SU-DHL-6 (cell line): ENCODE results near the gene POLE3.

ENCODE experiments used
- H2AFZ ChIP-seq: fragments of 200-600 bp; sonication (generic); 2 replicates; pipeline ENCODE4 v1.6.1; 2014; ENCODE audit warnings: low read depth, mild to moderate bottlenecking, moderate library complexity, mixed read lengths, antibody characterized with exemption, low read length; ENCODE audit not compliant: severe bottlenecking
- H3F3A ChIP-seq: fragments of 200-600 bp; shearing (Covaris generic); 2 replicates; pipeline ENCODE4 v1.6.0; 2016; ENCODE audit warnings: antibody characterized with exemption, mild to moderate bottlenecking; ENCODE audit not compliant: insufficient read depth
- H3K27ac ChIP-seq: fragments of 200-600 bp; sonication (generic); 2 replicates; pipeline ENCODE4 v1.5.1; 2016; ENCODE audit warnings: low read depth, mild to moderate bottlenecking, low read length, moderate library complexity, mixed read lengths
- H3K27me3 ChIP-seq: fragments of 200-600 bp; sonication (generic), shearing (Covaris generic); 2 replicates; pipeline ENCODE4 v1.6.0; 2014; ENCODE audit warnings: mild to moderate bottlenecking, low read length
- H3K36me3 ChIP-seq: fragments of 200-600 bp; sonication (generic); 2 replicates; pipeline ENCODE4 v1.6.1; 2014; ENCODE audit warnings: mild to moderate bottlenecking, low read length, mixed read lengths
- H3K4me2 ChIP-seq: fragments of 300-600, 200-600 bp; shearing (Covaris generic), sonication (generic); 2 replicates; pipeline ENCODE4 v1.6.0; 2014; ENCODE audit warnings: low read length, low read depth, mild to moderate bottlenecking; ENCODE audit not compliant: poor library complexity, severe bottlenecking
- H3K4me3 ChIP-seq: fragments of 200-600 bp; sonication (generic); 2 replicates; pipeline ENCODE4 v1.5.1; 2014; ENCODE audit warnings: antibody characterized with exemption, low read length, mild to moderate bottlenecking, mixed read lengths; ENCODE audit not compliant: insufficient read depth, poor library complexity, severe bottlenecking
- H3K79me2 ChIP-seq: fragments of 200-600 bp; sonication (generic); 2 replicates; pipeline ENCODE4 v1.6.1; 2014; ENCODE audit warnings: mild to moderate bottlenecking, low read length, moderate library complexity; ENCODE audit not compliant: insufficient read depth
- H3K9ac ChIP-seq: fragments of 200-600 bp; sonication (generic); 2 replicates; pipeline ENCODE4 v1.7.0; 2014; ENCODE audit warnings: mild to moderate bottlenecking, low read length
- H3K9me2 ChIP-seq: fragments of 200-600 bp; sonication (generic); replicated peaks from 2 replicates; pipeline ENCODE4 v1.6.1; 2014; ENCODE audit warnings: low read length; ENCODE audit not compliant: insufficient read depth
- H3K9me3 ChIP-seq: fragments of 200-600 bp; sonication (generic); 2 replicates; pipeline ENCODE4 v1.6.1; 2014; ENCODE audit warnings: low read length, mixed read lengths; ENCODE audit not compliant: insufficient read depth
- H4K20me1 ChIP-seq: fragments of 200-600 bp; sonication (generic); 2 replicates; pipeline ENCODE4 v1.6.1; 2014; ENCODE audit warnings: low read depth, mild to moderate bottlenecking, antibody characterized with exemption, low read length, moderate library complexity, mixed read lengths
- EZH2phosphoT487 ChIP-seq: fragments of 200-600 bp; sonication (generic), shearing (Covaris generic); conservative IDR thresholded peaks from 2 replicates; pipeline ENCODE4 v1.6.1; 2018; ENCODE audit warnings: mild to moderate bottlenecking, antibody characterized with exemption, low read length, moderate library complexity, mixed read lengths
- TF ChIP-seq, protein P1 (sequence below): fragments of 200-600 bp; sonication (generic); IDR thresholded peaks from one replicate; pipeline ENCODE4 v1.5.1; 2017; ENCODE audit warnings: antibody characterized with exemption, mild to moderate bottlenecking, low read length, moderate library complexity; ENCODE audit not compliant: insufficient read depth, poor library complexity, severe bottlenecking

POLE3 gene

DNA sequence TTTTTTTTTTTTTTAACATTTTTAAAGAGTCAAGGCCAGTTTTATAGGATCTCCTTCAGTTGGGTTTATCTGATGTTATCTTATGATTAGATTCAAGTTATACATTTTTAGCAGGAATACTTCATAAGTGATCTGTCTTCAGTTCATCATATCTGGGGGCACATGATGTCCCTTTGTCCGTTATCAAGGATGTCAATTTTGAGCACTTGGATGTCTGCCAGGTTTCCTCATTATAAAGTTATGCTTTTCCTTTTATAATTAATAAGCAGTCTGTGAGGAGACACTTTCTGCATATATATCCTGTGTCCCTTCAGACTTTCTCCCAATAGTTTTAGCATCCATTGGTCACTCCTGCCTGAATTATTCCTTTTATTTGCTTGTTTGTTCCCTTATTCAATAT lies 45.5 kb downstream of the POLE3 start:
- Histone ChIP-seq H3K79me2 (no peaks in the 10 kb centered on the region), H3K9me3 (no peaks in the 10 kb centered on the region), H3F3A (no peaks in the 10 kb centered on the region), H3K9me2 (no peaks in the 10 kb centered on the region), H3K4me2 (no peak overlapping the region), H2AFZ (no peak overlapping the region), H3K9ac (no peak overlapping the region), H4K20me1 (no peaks in the 10 kb centered on the region), H3K27ac (no peak overlapping the region), H3K4me3 (no peak overlapping the region), H3K27me3 (no peaks in the 10 kb centered on the region), H3K36me3 (no peaks in the 10 kb centered on the region)
- no peak for TF ChIP-seq EZH2phosphoT487
- TF ChIP-seq, protein P1, sequence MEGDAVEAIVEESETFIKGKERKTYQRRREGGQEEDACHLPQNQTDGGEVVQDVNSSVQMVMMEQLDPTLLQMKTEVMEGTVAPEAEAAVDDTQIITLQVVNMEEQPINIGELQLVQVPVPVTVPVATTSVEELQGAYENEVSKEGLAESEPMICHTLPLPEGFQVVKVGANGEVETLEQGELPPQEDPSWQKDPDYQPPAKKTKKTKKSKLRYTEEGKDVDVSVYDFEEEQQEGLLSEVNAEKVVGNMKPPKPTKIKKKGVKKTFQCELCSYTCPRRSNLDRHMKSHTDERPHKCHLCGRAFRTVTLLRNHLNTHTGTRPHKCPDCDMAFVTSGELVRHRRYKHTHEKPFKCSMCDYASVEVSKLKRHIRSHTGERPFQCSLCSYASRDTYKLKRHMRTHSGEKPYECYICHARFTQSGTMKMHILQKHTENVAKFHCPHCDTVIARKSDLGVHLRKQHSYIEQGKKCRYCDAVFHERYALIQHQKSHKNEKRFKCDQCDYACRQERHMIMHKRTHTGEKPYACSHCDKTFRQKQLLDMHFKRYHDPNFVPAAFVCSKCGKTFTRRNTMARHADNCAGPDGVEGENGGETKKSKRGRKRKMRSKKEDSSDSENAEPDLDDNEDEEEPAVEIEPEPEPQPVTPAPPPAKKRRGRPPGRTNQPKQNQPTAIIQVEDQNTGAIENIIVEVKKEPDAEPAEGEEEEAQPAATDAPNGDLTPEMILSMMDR, result no peak

- no peaks in the 10 kb centered on the region for H3K9me3 ChIP-seq
- H2AFZ ChIP-seq, result no peak overlapping the region
- H3F3A ChIP-seq, result no peaks in the 10 kb centered on the region
- H4K20me1 ChIP-seq, result no peaks in the 10 kb centered on the region
- H3K27me3 ChIP-seq, result no peaks in the 10 kb centered on the region
- no peak overlapping the region for H3K4me2 ChIP-seq
- no peaks in the 10 kb centered on the region for H3K79me2 ChIP-seq
- H3K9ac ChIP-seq, result no peak overlapping the region
- no peaks in the 10 kb centered on the region for H3K36me3 ChIP-seq
- no peak overlapping the region for H3K4me3 ChIP-seq
- no peak for TF ChIP-seq EZH2phosphoT487
- TF ChIP-seq, protein P1, result no peak
- H3K9me2 ChIP-seq, result no peaks in the 10 kb centered on the region
- H3K27ac ChIP-seq, result no peak overlapping the region
These were observed 47.1 kb downstream of the POLE3 start for GRCh38 chr9:113363336-113363735.

DNA sequence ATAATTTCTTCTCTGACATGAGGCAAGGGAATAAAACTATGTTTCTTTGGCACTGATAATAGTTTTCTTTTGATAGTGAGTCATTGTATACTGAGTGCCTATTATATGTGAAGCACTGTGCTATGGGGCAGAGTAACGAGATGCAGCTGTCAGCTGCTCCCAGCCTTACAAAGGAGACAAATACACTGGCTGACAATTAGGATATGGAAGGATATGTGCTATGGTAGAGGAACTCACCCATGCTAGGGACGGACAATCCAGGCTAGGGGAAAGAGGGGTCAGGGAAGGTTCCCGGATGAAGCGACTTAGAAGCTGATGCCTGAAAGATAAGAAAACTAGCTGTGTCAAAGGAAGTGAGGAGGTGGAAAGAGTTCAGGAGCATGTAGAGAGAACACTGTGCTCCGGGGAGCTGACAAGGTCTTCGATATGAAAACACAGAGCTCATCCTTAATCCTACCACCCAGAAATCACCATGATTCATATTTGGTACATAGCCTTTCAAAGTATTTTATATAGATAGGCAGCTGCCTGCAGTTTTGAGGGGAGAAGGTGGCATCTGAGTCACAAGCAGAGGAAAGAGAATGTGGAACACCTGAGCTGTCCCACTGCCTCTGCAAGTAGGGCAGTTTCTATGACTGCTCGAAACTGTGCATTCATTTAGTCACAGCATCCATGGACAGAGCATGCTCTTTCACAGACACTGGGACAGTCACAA lies 49.0 kb downstream of the POLE3 start:
- Histone ChIP-seq H3K79me2 (no peaks in the 10 kb centered on the region), H3K27ac (no peak overlapping the region), H3K4me3 (no peak overlapping the region), H3F3A (no peaks in the 10 kb centered on the region), H3K9ac (no peak overlapping the region), H4K20me1 (no peaks in the 10 kb centered on the region), H3K4me2 (no peak overlapping the region), H2AFZ (no peak overlapping the region), H3K9me2 (no peaks in the 10 kb centered on the region), H3K9me3 (no peaks in the 10 kb centered on the region), H3K27me3 (no peaks in the 10 kb centered on the region), H3K36me3 (no peaks in the 10 kb centered on the region)
- TF ChIP-seq, protein P1, result no peak
- no peak for TF ChIP-seq EZH2phosphoT487
